HEK293 (cell line): ENCODE measurements around the gene AVL9.

Experiments
- BCL11B ChIP-seq: fragments of 450-650 bp; formaldehyde crosslinking; IDR thresholded peaks from 2 replicates; pipeline ENCODE4 v1.5.1; 2016; ENCODE audit warnings: low read depth, missing biosample characterization, missing genetic modification characterization
- CTCF ChIP-seq: fragments of 450-650 bp; formaldehyde crosslinking; IDR thresholded peaks from 2 replicates; pipeline ENCODE4 v1.5.1; 2016; ENCODE audit warnings: missing biosample characterization, missing genetic modification characterization
- FEZF1 ChIP-seq: fragments of 450-650 bp; formaldehyde crosslinking; IDR thresholded peaks from 2 replicates; pipeline ENCODE4 v1.5.1; 2016; ENCODE audit warnings: missing biosample characterization, missing genetic modification characterization
- HOXC10 ChIP-seq: sonication (generic); formaldehyde crosslinking; IDR thresholded peaks from 2 replicates; pipeline ENCODE4 v1.8.1; 2023; ENCODE audit warnings: mild to moderate bottlenecking, missing genetic modification reagents
- KLF1 ChIP-seq: fragments of 450-650 bp; formaldehyde crosslinking; IDR thresholded peaks from 2 replicates; pipeline ENCODE4 v1.5.1; 2016; ENCODE audit warnings: missing biosample characterization, missing genetic modification characterization
- PRDM6 ChIP-seq: fragments of 450-650 bp; formaldehyde crosslinking; IDR thresholded peaks from 2 replicates; pipeline ENCODE4 v1.5.1; 2017; ENCODE audit warnings: missing biosample characterization, missing genetic modification characterization
- SP2 ChIP-seq: fragments of 450-650 bp; formaldehyde crosslinking; IDR thresholded peaks from 2 replicates; pipeline ENCODE4 v1.5.1; 2016; ENCODE audit warnings: missing biosample characterization, missing genetic modification characterization
- YY1 ChIP-seq: fragments of 450-650 bp; formaldehyde crosslinking; IDR thresholded peaks from 2 replicates; pipeline ENCODE4 v1.5.1; 2018; ENCODE audit warnings: missing biosample characterization, missing genetic modification characterization
- YY2 ChIP-seq: fragments of 450-650 bp; formaldehyde crosslinking; IDR thresholded peaks from 2 replicates; pipeline ENCODE4 v1.5.1; 2016; ENCODE audit warnings: missing biosample characterization, missing genetic modification characterization
- ZBTB7A ChIP-seq: fragments of 450-650 bp; formaldehyde crosslinking; IDR thresholded peaks from 2 replicates; pipeline ENCODE4 v1.5.1; 2016; ENCODE audit warnings: low read depth, missing biosample characterization, missing genetic modification characterization
- ZFP41 ChIP-seq: fragments of 450-650 bp; formaldehyde crosslinking; IDR thresholded peaks from 2 replicates; pipeline ENCODE4 v1.5.1; 2016; ENCODE audit warnings: missing biosample characterization, missing genetic modification characterization, borderline replicate concordance
- ZNF155 ChIP-seq: fragments of 450-650 bp; formaldehyde crosslinking; IDR thresholded peaks from 2 replicates; pipeline ENCODE4 v1.5.1; 2016; ENCODE audit warnings: missing biosample characterization, missing genetic modification characterization
- ZNF23 ChIP-seq: fragments of 450-650 bp; formaldehyde crosslinking; IDR thresholded peaks from 2 replicates; pipeline ENCODE4 v1.5.1; 2016; ENCODE audit warnings: missing biosample characterization, missing genetic modification characterization, borderline replicate concordance
- ZNF26 ChIP-seq: fragments of 450-650 bp; formaldehyde crosslinking; IDR thresholded peaks from 2 replicates; pipeline ENCODE4 v1.5.1; 2016; ENCODE audit warnings: missing biosample characterization, missing genetic modification characterization
- ZNF37A ChIP-seq: fragments of 450-650 bp; IDR thresholded peaks from 2 replicates; pipeline ENCODE4 v1.5.1; 2018; ENCODE audit warnings: missing biosample characterization, missing genetic modification characterization
- ZNF394 ChIP-seq: fragments of 450-650 bp; formaldehyde crosslinking; IDR thresholded peaks from 2 replicates; pipeline ENCODE4 v1.5.1; 2016; ENCODE audit warnings: missing biosample characterization, missing genetic modification characterization, mild to moderate bottlenecking, moderate library complexity, borderline replicate concordance
- ZNF48 ChIP-seq: fragments of 450-650 bp; formaldehyde crosslinking; IDR thresholded peaks from 2 replicates; pipeline ENCODE4 v1.5.1; 2016; ENCODE audit warnings: missing biosample characterization, missing genetic modification characterization
- ZNF548 ChIP-seq: fragments of 450-650 bp; formaldehyde crosslinking; IDR thresholded peaks from 2 replicates; pipeline ENCODE4 v1.5.1; 2016; ENCODE audit warnings: missing biosample characterization, missing genetic modification characterization
- ZNF558 ChIP-seq: fragments of 450-650 bp; formaldehyde crosslinking; IDR thresholded peaks from 2 replicates; pipeline ENCODE4 v1.5.1; 2016; ENCODE audit warnings: missing biosample characterization, missing genetic modification characterization
- ZNF626 ChIP-seq: fragments of 450-650 bp; sonication (Bioruptor Pico); formaldehyde crosslinking; IDR thresholded peaks from 2 replicates; pipeline ENCODE4 v1.5.1; 2018; ENCODE audit warnings: missing biosample characterization, missing genetic modification characterization, inconsistent platforms
- ZNF658 ChIP-seq: fragments of 450-650 bp; formaldehyde crosslinking; IDR thresholded peaks from 2 replicates; pipeline ENCODE4; 2016; ENCODE audit warnings: missing biosample characterization, missing genetic modification characterization
- ZNF660 ChIP-seq: fragments of 450-650 bp; IDR thresholded peaks from 2 replicates; pipeline ENCODE4 v1.5.1; 2018; ENCODE audit warnings: missing biosample characterization, mild to moderate bottlenecking, missing genetic modification characterization
- ZNF76 ChIP-seq: fragments of 450-650 bp; formaldehyde crosslinking; IDR thresholded peaks from 2 replicates; pipeline ENCODE4; 2016; ENCODE audit warnings: low read depth, missing biosample characterization, missing genetic modification characterization, borderline replicate concordance
- ZNF792 ChIP-seq: fragments of 450-650 bp; formaldehyde crosslinking; IDR thresholded peaks from 2 replicates; pipeline ENCODE4 v1.5.1; 2016; ENCODE audit warnings: missing biosample characterization, missing genetic modification characterization
- ZSCAN16 ChIP-seq: fragments of 450-650 bp; formaldehyde crosslinking; IDR thresholded peaks from 2 replicates; pipeline ENCODE4 v1.5.1; 2016; ENCODE audit warnings: missing biosample characterization, missing genetic modification characterization
- TF ChIP-seq, protein P1 (sequence below): fragments of 450-650 bp; formaldehyde crosslinking; IDR thresholded peaks from 2 replicates; pipeline ENCODE4 v1.5.1; 2017; ENCODE audit warnings: missing biosample characterization, missing genetic modification characterization
- TF ChIP-seq, protein P2 (sequence below): fragments of 450-650 bp; formaldehyde crosslinking; IDR thresholded peaks from 2 replicates; pipeline ENCODE4 v1.5.1; 2016; ENCODE audit warnings: missing biosample characterization, missing genetic modification characterization
- TF ChIP-seq, protein P3 (sequence below): fragments of 450-650 bp; formaldehyde crosslinking; IDR thresholded peaks from 2 replicates; pipeline ENCODE4 v1.5.1; 2016; ENCODE audit warnings: missing biosample characterization, missing genetic modification characterization, borderline replicate concordance

Gene AVL9

GRCh38 chr7:32490127-32490796 lies 5.0 kb upstream of the AVL9 start, which contains the start of gene LSM5 (continued):
- TF ChIP-seq, protein P1, sequence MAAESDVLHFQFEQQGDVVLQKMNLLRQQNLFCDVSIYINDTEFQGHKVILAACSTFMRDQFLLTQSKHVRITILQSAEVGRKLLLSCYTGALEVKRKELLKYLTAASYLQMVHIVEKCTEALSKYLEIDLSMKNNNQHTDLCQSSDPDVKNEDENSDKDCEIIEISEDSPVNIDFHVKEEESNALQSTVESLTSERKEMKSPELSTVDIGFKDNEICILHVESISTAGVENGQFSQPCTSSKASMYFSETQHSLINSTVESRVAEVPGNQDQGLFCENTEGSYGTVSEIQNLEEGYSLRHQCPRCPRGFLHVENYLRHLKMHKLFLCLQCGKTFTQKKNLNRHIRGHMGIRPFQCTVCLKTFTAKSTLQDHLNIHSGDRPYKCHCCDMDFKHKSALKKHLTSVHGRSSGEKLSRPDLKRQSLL (tag by site-specific recombination), result no peak
- TF ChIP-seq ZNF155 (tag by site-specific recombination) (no peak), ZNF76 (peak; percentile 61; the same call in 1 of the 2 replicates), YY1 (tag by site-specific recombination) (peak; percentile 94), ZNF23 (tag by site-specific recombination) (no peak), ZNF660 (peak; percentile 70; the same call in 1 of the 2 replicates), YY2 (tag by site-specific recombination) (peak; percentile 95), ZNF792 (tag by site-specific recombination) (no peak), CTCF (tag by site-specific recombination) (no peak), HOXC10 (CRISPR knock-in tag) (peak; percentile 93), ZNF558 (tag by site-specific recombination) (peak; percentile 60; the same call in 1 of the 2 replicates), ZSCAN16 (tag by site-specific recombination) (0 out of 2 replicates have a peak, but pooled peaks have one; percentile 16), ZNF26 (tag by site-specific recombination) (no peak), ZNF626 (no peak), ZBTB7A (tag by site-specific recombination) (no peak), BCL11B (no peak), ZNF548 (tag by site-specific recombination) (no peak), ZNF658 (no peak), ZFP41 (tag by site-specific recombination) (no peak), SP2 (tag by site-specific recombination) (peak; percentile 88), ZNF48 (tag by site-specific recombination) (no peak), PRDM6 (tag by site-specific recombination) (no peak; the same call in 1 of the 2 replicates), ZNF37A (tag by site-specific recombination) (no peak), ZNF394 (no peak), FEZF1 (tag by site-specific recombination) (no peak), KLF1 (no peak)
- TF ChIP-seq, protein P2, sequence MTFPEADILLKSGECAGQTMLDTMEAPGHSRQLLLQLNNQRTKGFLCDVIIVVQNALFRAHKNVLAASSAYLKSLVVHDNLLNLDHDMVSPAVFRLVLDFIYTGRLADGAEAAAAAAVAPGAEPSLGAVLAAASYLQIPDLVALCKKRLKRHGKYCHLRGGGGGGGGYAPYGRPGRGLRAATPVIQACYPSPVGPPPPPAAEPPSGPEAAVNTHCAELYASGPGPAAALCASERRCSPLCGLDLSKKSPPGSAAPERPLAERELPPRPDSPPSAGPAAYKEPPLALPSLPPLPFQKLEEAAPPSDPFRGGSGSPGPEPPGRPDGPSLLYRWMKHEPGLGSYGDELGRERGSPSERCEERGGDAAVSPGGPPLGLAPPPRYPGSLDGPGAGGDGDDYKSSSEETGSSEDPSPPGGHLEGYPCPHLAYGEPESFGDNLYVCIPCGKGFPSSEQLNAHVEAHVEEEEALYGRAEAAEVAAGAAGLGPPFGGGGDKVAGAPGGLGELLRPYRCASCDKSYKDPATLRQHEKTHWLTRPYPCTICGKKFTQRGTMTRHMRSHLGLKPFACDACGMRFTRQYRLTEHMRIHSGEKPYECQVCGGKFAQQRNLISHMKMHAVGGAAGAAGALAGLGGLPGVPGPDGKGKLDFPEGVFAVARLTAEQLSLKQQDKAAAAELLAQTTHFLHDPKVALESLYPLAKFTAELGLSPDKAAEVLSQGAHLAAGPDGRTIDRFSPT (tag by site-specific recombination), result no peak
- TF ChIP-seq, protein P3, sequence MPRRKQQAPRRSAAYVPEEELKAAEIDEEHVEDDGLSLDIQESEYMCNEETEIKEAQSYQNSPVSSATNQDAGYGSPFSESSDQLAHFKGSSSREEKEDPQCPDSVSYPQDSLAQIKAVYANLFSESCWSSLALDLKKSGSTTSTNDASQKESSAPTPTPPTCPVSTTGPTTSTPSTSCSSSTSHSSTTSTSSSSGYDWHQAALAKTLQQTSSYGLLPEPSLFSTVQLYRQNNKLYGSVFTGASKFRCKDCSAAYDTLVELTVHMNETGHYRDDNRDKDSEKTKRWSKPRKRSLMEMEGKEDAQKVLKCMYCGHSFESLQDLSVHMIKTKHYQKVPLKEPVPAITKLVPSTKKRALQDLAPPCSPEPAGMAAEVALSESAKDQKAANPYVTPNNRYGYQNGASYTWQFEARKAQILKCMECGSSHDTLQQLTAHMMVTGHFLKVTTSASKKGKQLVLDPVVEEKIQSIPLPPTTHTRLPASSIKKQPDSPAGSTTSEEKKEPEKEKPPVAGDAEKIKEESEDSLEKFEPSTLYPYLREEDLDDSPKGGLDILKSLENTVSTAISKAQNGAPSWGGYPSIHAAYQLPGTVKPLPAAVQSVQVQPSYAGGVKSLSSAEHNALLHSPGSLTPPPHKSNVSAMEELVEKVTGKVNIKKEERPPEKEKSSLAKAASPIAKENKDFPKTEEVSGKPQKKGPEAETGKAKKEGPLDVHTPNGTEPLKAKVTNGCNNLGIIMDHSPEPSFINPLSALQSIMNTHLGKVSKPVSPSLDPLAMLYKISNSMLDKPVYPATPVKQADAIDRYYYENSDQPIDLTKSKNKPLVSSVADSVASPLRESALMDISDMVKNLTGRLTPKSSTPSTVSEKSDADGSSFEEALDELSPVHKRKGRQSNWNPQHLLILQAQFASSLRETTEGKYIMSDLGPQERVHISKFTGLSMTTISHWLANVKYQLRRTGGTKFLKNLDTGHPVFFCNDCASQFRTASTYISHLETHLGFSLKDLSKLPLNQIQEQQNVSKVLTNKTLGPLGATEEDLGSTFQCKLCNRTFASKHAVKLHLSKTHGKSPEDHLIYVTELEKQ, result no peak
